ENCODE data around the gene CCT2. TPM values are rescaled to one million over a fixed set of nuclear protein-coding genes. Genes with fewer than 3 reads are reported as not detected.

CCT2 gene
- total RNA-seq, 1 experiment from 2014 or later, result 338 TPM

DNA sequence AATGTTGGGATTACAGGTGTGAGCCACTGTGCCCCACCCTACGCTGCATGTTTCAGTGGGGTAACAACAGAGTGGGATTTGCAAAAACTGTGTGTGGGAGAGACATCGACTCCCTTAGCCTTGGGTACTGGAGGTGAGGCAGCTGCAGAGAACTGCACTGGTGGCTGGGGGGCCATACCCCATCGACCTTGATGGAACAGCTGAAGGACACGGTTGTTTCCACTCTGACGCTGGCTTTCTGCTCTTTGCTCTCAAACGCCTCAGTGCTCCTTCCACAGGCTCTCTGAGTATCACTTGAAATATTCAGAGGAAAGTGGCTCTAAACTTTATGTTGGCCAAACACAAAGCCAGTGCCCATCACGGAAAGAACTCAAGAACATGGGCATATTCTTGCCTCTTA is 56.3 kb downstream of the CCT2 start:
- no peak for DNase-seq (ENCODE audit: low read depth)

DNA sequence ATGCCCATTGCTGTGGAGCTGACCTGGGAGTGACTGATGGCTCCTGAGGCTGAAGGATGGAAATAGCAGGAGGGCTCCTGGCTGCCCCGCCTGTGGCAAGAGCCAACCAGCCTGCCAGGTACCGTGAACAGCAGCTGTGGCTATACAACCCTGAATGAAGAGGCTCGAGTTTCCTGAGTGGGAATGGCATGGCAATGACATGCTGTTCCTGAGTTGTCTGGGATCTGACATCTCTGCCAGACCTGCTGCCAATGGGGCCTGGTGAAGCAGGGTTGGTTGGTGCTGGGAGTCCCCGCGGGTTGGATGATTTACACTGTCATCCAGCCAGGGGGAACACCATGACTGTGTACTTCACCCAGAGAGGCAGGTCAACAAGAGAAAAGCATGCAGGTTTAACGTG is 57.3 kb downstream of the CCT2 start:
- no peak for DNase-seq (ENCODE audit: low read depth)

- DNase-seq (ENCODE audit: low read depth), result no peak
These were observed 59.3 kb downstream of the CCT2 start for GRCh38 chr12:69644511-69644910.

GRCh38 chr12:69645031-69645430 is 59.8 kb downstream of the CCT2 start:
- DNase-seq (ENCODE audit: low read depth), result no peak

DNA sequence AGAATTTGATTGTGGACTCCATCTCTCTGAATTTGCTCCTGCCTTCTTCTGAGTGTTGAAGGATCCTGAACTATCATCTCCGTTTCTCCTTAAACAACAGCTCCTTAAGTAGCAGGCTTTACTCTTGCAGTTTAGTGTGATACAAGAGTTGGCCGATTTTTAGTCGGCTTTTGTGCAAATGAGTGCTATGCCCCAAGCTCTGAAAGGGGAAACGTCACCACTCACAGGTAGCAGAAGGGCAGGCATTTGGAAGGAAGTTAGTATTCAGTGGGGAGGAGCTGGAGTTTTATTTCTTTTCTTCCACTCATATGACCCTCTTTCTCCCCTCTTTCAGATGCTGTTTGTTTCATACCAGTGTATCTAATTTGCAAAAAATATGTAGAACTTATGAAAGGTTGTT is 61.9 kb downstream of the CCT2 start:
- DNase-seq (ENCODE audit: low read depth), result no peak

DNA sequence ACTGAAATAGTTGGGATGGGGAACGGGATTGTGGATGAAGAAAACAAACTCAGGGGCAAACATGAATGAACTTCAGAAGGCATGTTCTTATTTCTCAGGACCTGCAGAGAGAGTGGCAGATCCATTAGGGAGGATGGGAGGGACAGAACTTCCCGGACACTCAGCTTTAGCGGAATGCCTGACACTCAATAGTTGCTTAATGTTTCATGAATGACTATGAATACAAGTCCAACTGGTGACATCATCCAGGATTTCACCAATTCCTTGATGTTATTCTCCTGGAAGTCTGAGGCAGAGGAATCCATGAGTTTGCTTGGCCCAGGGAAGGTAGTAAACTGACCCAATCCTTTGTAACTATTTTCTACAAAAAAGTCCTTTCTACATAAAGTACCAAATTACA is 63.2 kb downstream of the CCT2 start:
- DNase-seq (ENCODE audit: low read depth), result peak; percentile 78

- DNase-seq (ENCODE audit: low read depth), result no peak
These were observed 64.3 kb downstream of the CCT2 start for GRCh38 chr12:69649529-69649928.

Other genes with a start within 250 kb of the CCT2 start
- gene LYZ, start 237.1 kb upstream of the CCT2 start, total RNA-seq (2014; rRNA removed), result not detected in 2 replicates
- gene YEATS4, start 225.7 kb upstream of the CCT2 start, total RNA-seq (2014; rRNA removed), result 39.9 and 48.4 TPM in 2 replicates
- gene FRS2, start 115.1 kb upstream of the CCT2 start, total RNA-seq (2014; rRNA removed), result 39.4 and 47.1 TPM in 2 replicates
- not detected in 2 replicates for gene LRRC10, start 25.4 kb downstream of the CCT2 start, total RNA-seq (2014; rRNA removed)
- 1.0 and 2.4 TPM in 2 replicates for gene BEST3, start 113.8 kb downstream of the CCT2 start, total RNA-seq (2014; rRNA removed)
- gene RAB3IP, start 153.4 kb downstream of the CCT2 start, total RNA-seq (2014; rRNA removed), result 8.3 and 16.5 TPM in 2 replicates
- not detected in 2 replicates for gene MYRFL, start 239.8 kb downstream of the CCT2 start, total RNA-seq (2014; rRNA removed)